LNCaP clone FGC (cell line): ENCODE results near the gene EVC2.

ENCODE experiments used
- DNase-seq: peaks from one replicate; pipeline ENCODE4 v3.0.0-alpha.2; 2011; ENCODE audit warnings: low read depth
- H3K4me3 ChIP-seq: 2 replicates; pipeline ENCODE4 v1.5.1; 2011; ENCODE audit warnings: mild to moderate bottlenecking, low read depth, low read length, control low read depth
- TF ChIP-seq, protein P1 (sequence below): IDR thresholded peaks from 2 replicates; pipeline ENCODE4 v1.5.1; 2012; ENCODE audit warnings: mild to moderate bottlenecking; ENCODE audit not compliant: control insufficient read depth, insufficient read depth; ENCODE audit errors: extremely low read depth

Gene EVC2

DNA sequence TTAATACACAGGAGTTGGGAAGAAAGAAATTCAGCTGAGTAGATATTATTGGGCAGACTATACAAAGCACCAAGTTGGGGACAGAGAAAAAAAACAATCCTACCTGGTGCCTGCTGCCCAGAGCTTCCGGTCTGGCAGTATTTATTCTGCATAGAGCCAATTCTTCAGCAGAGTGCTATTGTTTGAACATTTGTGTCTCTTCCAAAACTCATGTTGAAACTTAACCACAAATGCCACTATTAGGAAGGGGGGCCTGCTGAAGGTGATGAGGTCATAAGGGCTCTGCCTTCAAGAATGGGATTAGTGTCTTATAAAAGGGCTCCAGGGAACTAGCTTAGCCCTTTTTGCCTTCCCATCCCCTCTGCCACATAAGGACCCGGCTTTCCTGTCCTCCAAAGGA, 136.2 kb downstream of the EVC2 start:
- TF ChIP-seq, protein P1, sequence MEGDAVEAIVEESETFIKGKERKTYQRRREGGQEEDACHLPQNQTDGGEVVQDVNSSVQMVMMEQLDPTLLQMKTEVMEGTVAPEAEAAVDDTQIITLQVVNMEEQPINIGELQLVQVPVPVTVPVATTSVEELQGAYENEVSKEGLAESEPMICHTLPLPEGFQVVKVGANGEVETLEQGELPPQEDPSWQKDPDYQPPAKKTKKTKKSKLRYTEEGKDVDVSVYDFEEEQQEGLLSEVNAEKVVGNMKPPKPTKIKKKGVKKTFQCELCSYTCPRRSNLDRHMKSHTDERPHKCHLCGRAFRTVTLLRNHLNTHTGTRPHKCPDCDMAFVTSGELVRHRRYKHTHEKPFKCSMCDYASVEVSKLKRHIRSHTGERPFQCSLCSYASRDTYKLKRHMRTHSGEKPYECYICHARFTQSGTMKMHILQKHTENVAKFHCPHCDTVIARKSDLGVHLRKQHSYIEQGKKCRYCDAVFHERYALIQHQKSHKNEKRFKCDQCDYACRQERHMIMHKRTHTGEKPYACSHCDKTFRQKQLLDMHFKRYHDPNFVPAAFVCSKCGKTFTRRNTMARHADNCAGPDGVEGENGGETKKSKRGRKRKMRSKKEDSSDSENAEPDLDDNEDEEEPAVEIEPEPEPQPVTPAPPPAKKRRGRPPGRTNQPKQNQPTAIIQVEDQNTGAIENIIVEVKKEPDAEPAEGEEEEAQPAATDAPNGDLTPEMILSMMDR: no peak
- DNase-seq: no peak
- H3K4me3 ChIP-seq: no peak overlapping the region

DNA sequence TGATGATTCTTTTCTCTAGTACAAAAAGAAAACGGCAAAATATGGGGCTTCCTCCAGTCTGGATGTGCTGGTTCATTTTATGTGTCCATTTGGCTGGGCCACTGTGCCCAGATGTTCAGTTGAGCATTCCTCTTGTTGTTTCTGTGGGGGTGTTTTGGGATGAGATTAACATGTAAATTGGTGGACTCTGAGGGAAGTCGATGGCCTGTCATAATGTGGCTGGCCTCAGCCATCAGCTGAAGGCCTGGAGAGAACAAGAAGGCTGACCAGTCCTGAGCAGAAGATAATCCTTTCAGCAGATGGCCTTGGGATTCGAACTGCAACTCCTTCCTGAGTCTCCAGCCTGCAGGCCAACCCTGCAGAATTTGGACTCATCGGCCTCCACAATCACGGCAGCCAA, 136.7 kb downstream of the EVC2 start:
- H3K4me3 ChIP-seq: no peak overlapping the region

GRCh38 chr4:5569451-5569850, 138.9 kb downstream of the EVC2 start:
- TF ChIP-seq, protein P1: no peak
- DNase-seq: no peak
- no peak overlapping the region for H3K4me3 ChIP-seq

More for the DNA sequence above, 136.7 kb downstream of the EVC2 start:
- DNase-seq: no peak
- TF ChIP-seq, protein P1: no peak

GRCh38 chr4:5568931-5569330, 139.4 kb downstream of the EVC2 start:
- peak; percentile 6 for DNase-seq
- TF ChIP-seq, protein P1: no peak

GRCh38 chr4:5568336-5568735, 140.0 kb downstream of the EVC2 start:
- TF ChIP-seq, protein P1: no peak
- no peak for DNase-seq
- H3K4me3 ChIP-seq: no peak overlapping the region

More at GRCh38 chr4:5568931-5569330, 139.4 kb downstream of the EVC2 start:
- H3K4me3 ChIP-seq: no peak overlapping the region

- TF ChIP-seq, protein P1: no peak
- DNase-seq: no peak
- H3K4me3 ChIP-seq: no peak overlapping the region
These were observed 141.4 kb downstream of the EVC2 start for GRCh38 chr4:5566991-5567390.

GRCh38 chr4:5566526-5566925, 141.8 kb downstream of the EVC2 start:
- TF ChIP-seq, protein P1: no peak
- H3K4me3 ChIP-seq: no peak overlapping the region
- DNase-seq: no peak
